ENCODE results near the gene CATSPERZ.

GRCh38 chr11:64261556-64262080, 38.5 kb upstream of the CATSPERZ start:
- TF ChIP-seq, protein P1, sequence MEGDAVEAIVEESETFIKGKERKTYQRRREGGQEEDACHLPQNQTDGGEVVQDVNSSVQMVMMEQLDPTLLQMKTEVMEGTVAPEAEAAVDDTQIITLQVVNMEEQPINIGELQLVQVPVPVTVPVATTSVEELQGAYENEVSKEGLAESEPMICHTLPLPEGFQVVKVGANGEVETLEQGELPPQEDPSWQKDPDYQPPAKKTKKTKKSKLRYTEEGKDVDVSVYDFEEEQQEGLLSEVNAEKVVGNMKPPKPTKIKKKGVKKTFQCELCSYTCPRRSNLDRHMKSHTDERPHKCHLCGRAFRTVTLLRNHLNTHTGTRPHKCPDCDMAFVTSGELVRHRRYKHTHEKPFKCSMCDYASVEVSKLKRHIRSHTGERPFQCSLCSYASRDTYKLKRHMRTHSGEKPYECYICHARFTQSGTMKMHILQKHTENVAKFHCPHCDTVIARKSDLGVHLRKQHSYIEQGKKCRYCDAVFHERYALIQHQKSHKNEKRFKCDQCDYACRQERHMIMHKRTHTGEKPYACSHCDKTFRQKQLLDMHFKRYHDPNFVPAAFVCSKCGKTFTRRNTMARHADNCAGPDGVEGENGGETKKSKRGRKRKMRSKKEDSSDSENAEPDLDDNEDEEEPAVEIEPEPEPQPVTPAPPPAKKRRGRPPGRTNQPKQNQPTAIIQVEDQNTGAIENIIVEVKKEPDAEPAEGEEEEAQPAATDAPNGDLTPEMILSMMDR (IDR thresholded peaks at IDR 0.05), result no peak
- TF ChIP-seq EP300 (IDR thresholded peaks at IDR 0.05) (no peak), POLR2AphosphoS5 (IDR thresholded peaks at IDR 0.05) (no peak), POLR2A (IDR thresholded peaks at IDR 0.05) (no peak)
